Measurements from ENCODE around the gene NIPAL4. TPM values are rescaled to one million over a fixed set of nuclear protein-coding genes. Genes with fewer than 3 reads are reported as not detected.

The NIPAL4 gene
- total RNA-seq, 2 experiments from 2014 or later: not detected

DNA sequence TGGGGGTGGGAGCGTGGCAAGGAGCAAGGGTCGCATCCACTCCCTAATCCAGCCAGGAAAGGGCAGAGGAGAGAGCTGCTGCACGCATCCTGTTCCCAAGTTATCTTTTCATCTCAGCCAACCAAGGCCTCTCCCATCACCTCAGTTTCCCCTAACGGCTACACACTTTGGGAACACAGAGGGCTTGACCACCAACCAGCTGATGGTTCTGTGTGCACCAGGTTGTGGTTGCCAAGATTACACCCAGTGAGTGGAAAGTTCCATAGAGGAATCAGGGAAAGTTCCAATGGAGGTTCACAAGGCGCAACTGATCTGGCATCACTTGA is 61.7 kb downstream of the NIPAL4 start:
- peaks cover 63% of the 10 kb centered on the region for H3K36me3 Mint-ChIP-seq (ENCODE audit: low read depth)
- POLR2A ChIA-PET: no interaction called here
- no peaks in the 10 kb centered on the region for H3K9me3 Mint-ChIP-seq (ENCODE audit: insufficient read depth)
- peaks cover 50% of the 10 kb centered on the region for H3K4me1 Mint-ChIP-seq (ENCODE audit: low read depth)
- no peak for ATAC-seq
- CTCF ChIA-PET: no interaction called here
- no peak for DNase-seq
- H3K27ac Mint-ChIP-seq: no peak overlapping the region
- no peak overlapping the region for H3K4me3 Mint-ChIP-seq
- no peaks in the 10 kb centered on the region for H3K27me3 Mint-ChIP-seq (ENCODE audit: low read depth)

DNA sequence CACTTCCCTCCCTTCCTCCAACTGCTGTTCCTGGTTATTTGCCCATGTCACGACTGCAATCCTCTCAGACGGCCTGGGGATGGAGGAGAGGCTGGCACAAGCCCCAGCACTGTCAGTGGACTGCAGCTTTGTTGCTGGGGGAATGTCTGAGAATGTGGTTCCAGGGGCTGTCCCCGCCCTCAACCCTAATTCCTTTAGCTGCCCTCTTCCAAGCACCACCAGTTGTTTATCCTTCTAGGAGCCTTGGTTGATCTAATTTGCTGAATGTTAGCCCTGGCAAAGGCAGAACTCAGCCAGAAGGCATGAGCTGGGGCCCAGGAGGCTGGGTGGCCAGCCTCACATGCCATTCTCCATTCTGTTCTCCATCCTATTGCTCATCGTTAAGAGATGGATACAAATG is 64.0 kb downstream of the NIPAL4 start:
- ATAC-seq: no peak
- no peak overlapping the region for H3K27ac Mint-ChIP-seq
- H3K4me1 Mint-ChIP-seq (ENCODE audit: low read depth): peaks cover 47% of the 10 kb centered on the region
- DNase-seq: no peak
- peaks cover 60% of the 10 kb centered on the region for H3K36me3 Mint-ChIP-seq (ENCODE audit: low read depth)
- ChIA-PET CTCF (interaction anchor here (1.4 kb wide), 1 partner anchor 46 kb away, joined by 3 read pairs; no protein-coding TSS in a partner anchor), POLR2A (interaction anchor here (0.6 kb wide), 1 partner anchor 339 kb away, joined by 3 read pairs; no protein-coding TSS in a partner anchor)
- H3K4me3 Mint-ChIP-seq: no peak overlapping the region
- no peaks in the 10 kb centered on the region for H3K27me3 Mint-ChIP-seq (ENCODE audit: low read depth)
- H3K9me3 Mint-ChIP-seq (ENCODE audit: insufficient read depth): no peaks in the 10 kb centered on the region

Other genes starting within 250 kb of the NIPAL4 start
- 100 to 1,000 TPM; 512 to 516 TPM for gene CYFIP2, start 194.1 kb upstream of the NIPAL4 start, total RNA-seq
- gene ADAM19, start 115.6 kb downstream of the NIPAL4 start, total RNA-seq: 10 to 100 TPM; 77.7 to 80.6 TPM
- under 1 TPM; 0.10 to 0.11 TPM for gene SOX30, start 192.2 kb downstream of the NIPAL4 start, total RNA-seq
- not detected for gene C5orf52, start 211.3 kb downstream of the NIPAL4 start, total RNA-seq

All from activated CD8-positive, alpha-beta T cell treated with anti-CD3 and anti-CD28 coated beads, Interleukin-2, amount 10 ng/mL, durations not matched to agents 7 days and 5 days (primary cell).